IgD-negative memory B cell (primary cell): ENCODE data around the gene PVALEF. TPM values are rescaled to one million over a fixed set of nuclear protein-coding genes. Genes with fewer than 3 reads are reported as not detected.

Experiments used
- H3K27ac Mint-ChIP-seq, 3 donors: one replicate each; pipeline ENCODE4 v1.8.0; 2020 to 2022; ENCODE audit warnings: mild to moderate bottlenecking in 3 of 3, mixed read lengths in 3 of 3, moderate library complexity in 1 of 3
- H3K27me3 Mint-ChIP-seq: one replicate; pipeline ENCODE4 v1.8.0; 2021; ENCODE audit warnings: mixed read lengths
- H3K36me3 Mint-ChIP-seq: one replicate; pipeline ENCODE4 v1.8.0; 2020; ENCODE audit warnings: mild to moderate bottlenecking, mixed read lengths
- H3K4me1 Mint-ChIP-seq, 3 donors: one replicate each; pipeline ENCODE4 v1.8.0; 2020 to 2022; ENCODE audit warnings: mixed read lengths in 3 of 3, mild to moderate bottlenecking in 1 of 3
- H3K4me3 Mint-ChIP-seq, 4 donors: one replicate each; pipeline ENCODE4 v1.8.0; 2020 to 2022; ENCODE audit warnings: mild to moderate bottlenecking in 4 of 4, mixed read lengths in 4 of 4, moderate library complexity in 3 of 4
- H3K9me3 Mint-ChIP-seq, 3 donors: one replicate each; pipeline ENCODE4 v1.8.0; 2020 to 2021; ENCODE audit warnings: mixed read lengths in 3 of 3, mild to moderate bottlenecking in 1 of 3
- polyA plus RNA-seq: library from polyadenylated mRNA; unstranded; fragments of 300-500 nt; fragmentation: Illumina TruSeq; gene quantifications from one replicate; pipeline ENCODE4 v1.2.3, GENCODE V29; 2021

Gene PVALEF
- polyA plus RNA-seq, 1 donor from 2014 or later = not detected

GRCh38 chr17:81208651-81209050 lies 43.3 kb downstream of the PVALEF start:
- Mint-ChIP-seq H3K9me3 (no peaks in the 10 kb centered on the region), H3K27ac (peak overlapping the region in 1 of 3 donors; percentile 67), H3K4me3 (no peak overlapping the region), H3K36me3 (peaks cover 2% of the 10 kb centered on the region), H3K4me1 (peaks cover 0 to 8% (median 5%) of the 10 kb centered on the region in 3 donors), H3K27me3 (no peaks in the 10 kb centered on the region)

- Mint-ChIP-seq H3K27ac (peak overlapping the region in 1 of 3 donors; percentile 67), H3K9me3 (no peaks in the 10 kb centered on the region), H3K27me3 (no peaks in the 10 kb centered on the region), H3K4me3 (no peak overlapping the region), H3K4me1 (peaks cover 0 to 8% (median 5%) of the 10 kb centered on the region in 3 donors), H3K36me3 (peaks cover 2% of the 10 kb centered on the region)
Observed at GRCh38 chr17:81209141-81209540, 43.8 kb downstream of the PVALEF start.

DNA sequence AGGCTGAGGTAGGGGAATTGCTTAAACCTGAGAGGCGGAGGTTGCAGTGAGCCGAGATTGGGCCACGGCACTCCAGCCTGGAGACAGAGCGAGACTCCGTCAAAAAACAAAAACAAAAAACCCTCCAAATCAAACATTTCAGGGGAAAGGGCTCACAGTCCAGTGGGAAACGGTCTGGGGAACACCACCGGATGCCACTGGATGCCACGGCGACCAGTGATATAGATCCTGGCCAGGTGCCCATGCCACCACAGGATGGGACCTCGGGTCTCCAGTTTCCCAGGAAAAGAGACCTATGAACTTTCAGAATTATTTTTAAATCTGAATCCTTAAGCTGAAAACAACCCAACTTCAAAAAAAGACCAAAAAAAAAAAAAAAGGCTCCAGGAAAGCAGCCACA lies 45.2 kb downstream of the PVALEF start:
- Mint-ChIP-seq H3K27me3 (no peaks in the 10 kb centered on the region), H3K27ac (no peak overlapping the region), H3K9me3 (no peaks in the 10 kb centered on the region), H3K36me3 (peaks cover 2% of the 10 kb centered on the region), H3K4me3 (no peak overlapping the region), H3K4me1 (peaks cover 0 to 6% (median 5%) of the 10 kb centered on the region in 3 donors)

GRCh38 chr17:81210868-81211267 lies 45.6 kb downstream of the PVALEF start:
- H3K27ac Mint-ChIP-seq = peak overlapping the region in 1 of 3 donors; percentile 74
- peaks cover 0 to 6% (median 5%) of the 10 kb centered on the region in 3 donors for H3K4me1 Mint-ChIP-seq
- H3K36me3 Mint-ChIP-seq = peaks cover 2% of the 10 kb centered on the region
- no peaks in the 10 kb centered on the region for H3K27me3 Mint-ChIP-seq
- H3K4me3 Mint-ChIP-seq = peak overlapping the region in 1 of 4 donors; percentile 37
- H3K9me3 Mint-ChIP-seq = no peaks in the 10 kb centered on the region

DNA sequence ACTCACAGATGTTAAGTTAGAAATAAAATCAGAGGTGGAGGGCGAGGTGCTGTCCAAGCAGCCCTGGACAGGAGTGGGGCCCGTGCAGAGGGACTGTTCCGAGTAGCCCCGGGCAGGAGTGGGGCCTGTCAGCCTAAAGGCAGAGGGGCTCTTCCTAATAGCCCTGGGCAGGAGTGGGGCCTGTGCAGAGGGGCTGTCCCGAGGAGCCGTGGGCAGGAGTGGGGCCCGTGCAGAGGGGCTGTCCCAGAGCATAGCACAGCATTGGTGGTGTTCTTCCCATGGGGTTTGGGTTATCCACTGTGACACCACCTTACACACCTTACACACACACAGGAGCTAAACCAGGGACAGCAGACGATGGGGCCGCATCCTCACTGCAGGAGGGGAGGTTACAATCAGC lies 47.1 kb downstream of the PVALEF start:
- no peak overlapping the region for H3K4me3 Mint-ChIP-seq
- no peaks in the 10 kb centered on the region for H3K27me3 Mint-ChIP-seq
- peaks cover 2% of the 10 kb centered on the region for H3K36me3 Mint-ChIP-seq
- peaks cover 0 to 6% (median 5%) of the 10 kb centered on the region in 3 donors for H3K4me1 Mint-ChIP-seq
- H3K9me3 Mint-ChIP-seq = no peaks in the 10 kb centered on the region
- H3K27ac Mint-ChIP-seq = no peak overlapping the region

DNA sequence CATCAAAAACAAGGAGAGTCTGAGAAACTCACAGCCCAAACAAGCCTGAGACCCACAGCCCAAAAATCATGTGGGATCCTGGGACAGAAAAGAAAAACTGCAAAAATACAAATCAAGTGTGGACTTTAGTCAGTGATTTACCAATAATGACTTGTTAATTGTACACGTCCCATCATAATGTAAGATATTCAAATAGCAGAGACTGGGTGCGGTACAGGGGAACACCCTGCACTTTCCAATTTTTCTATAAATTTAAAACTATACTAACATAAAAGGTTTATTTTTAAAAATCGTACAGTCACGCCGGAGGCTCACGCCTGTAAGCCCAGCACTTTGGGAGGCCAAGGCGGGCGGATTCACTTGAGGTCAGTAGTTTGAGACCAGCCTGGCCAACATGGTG lies 48.7 kb downstream of the PVALEF start:
- Mint-ChIP-seq H3K4me1 (peaks cover 0 to 6% (median 2%) of the 10 kb centered on the region in 3 donors), H3K27ac (no peak overlapping the region), H3K36me3 (peaks cover 2% of the 10 kb centered on the region), H3K9me3 (no peaks in the 10 kb centered on the region), H3K4me3 (no peak overlapping the region), H3K27me3 (no peaks in the 10 kb centered on the region)

DNA sequence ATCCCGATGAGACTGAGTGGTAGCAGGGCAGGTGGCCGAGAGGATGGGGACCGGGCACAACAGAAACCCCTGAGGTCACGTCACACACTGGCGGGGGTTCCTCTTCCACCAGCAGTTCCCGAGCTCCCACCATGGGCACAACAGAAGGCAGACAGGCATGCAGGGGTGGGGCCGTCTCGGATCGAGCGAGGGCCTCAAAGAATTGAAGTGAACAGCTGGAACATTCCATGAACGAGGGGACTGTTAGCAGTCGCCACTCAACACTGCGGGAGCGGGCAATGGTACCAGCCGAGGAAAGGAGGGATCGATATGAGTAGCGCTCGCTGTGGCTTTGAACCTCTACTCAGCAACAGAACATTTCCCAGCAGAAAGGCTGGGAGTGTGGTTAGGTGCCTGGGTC lies 52.2 kb downstream of the PVALEF start:
- H3K27me3 Mint-ChIP-seq = no peaks in the 10 kb centered on the region
- no peak overlapping the region for H3K27ac Mint-ChIP-seq
- H3K4me1 Mint-ChIP-seq = peaks cover 0 to 7% (median 4%) of the 10 kb centered on the region in 3 donors
- H3K4me3 Mint-ChIP-seq = peak overlapping the region in 1 of 4 donors; percentile 29
- H3K9me3 Mint-ChIP-seq = no peaks in the 10 kb centered on the region
- H3K36me3 Mint-ChIP-seq = peaks cover 2% of the 10 kb centered on the region

- Mint-ChIP-seq H3K4me1 (peaks cover under 1 to 6% (median 3%) of the 10 kb centered on the region in 3 donors), H3K4me3 (no peak overlapping the region), H3K36me3 (no peaks in the 10 kb centered on the region), H3K9me3 (no peaks in the 10 kb centered on the region), H3K27me3 (no peaks in the 10 kb centered on the region), H3K27ac (no peak overlapping the region)
Observed at GRCh38 chr17:81218459-81218858, 53.2 kb downstream of the PVALEF start.

DNA sequence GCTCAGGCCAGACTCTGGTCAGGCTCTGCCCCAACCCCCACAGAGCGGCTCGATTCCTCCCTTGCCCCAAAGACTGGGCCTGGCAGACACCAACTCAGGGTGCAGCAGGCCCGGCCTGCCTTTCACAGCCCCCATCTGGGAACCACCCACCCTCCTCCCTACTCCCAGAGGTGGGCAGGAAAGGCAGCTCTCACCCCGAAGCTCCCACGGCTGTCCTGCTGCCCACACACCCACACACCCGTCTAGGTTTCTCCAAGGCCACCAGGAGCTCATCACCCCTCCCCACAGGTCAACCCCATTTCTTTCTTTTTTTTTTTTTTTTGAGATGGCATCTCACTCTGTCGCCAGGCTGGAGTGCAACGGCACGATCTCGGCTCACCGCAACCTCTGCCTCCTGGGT lies 53.7 kb downstream of the PVALEF start:
- no peaks in the 10 kb centered on the region for H3K9me3 Mint-ChIP-seq
- H3K4me1 Mint-ChIP-seq = peaks cover 5 to 11% (median 5%) of the 10 kb centered on the region in 3 donors
- peak overlapping the region in 1 of 3 donors; percentile 46 for H3K27ac Mint-ChIP-seq
- H3K27me3 Mint-ChIP-seq = no peaks in the 10 kb centered on the region
- no peak overlapping the region for H3K4me3 Mint-ChIP-seq
- H3K36me3 Mint-ChIP-seq = no peaks in the 10 kb centered on the region

DNA sequence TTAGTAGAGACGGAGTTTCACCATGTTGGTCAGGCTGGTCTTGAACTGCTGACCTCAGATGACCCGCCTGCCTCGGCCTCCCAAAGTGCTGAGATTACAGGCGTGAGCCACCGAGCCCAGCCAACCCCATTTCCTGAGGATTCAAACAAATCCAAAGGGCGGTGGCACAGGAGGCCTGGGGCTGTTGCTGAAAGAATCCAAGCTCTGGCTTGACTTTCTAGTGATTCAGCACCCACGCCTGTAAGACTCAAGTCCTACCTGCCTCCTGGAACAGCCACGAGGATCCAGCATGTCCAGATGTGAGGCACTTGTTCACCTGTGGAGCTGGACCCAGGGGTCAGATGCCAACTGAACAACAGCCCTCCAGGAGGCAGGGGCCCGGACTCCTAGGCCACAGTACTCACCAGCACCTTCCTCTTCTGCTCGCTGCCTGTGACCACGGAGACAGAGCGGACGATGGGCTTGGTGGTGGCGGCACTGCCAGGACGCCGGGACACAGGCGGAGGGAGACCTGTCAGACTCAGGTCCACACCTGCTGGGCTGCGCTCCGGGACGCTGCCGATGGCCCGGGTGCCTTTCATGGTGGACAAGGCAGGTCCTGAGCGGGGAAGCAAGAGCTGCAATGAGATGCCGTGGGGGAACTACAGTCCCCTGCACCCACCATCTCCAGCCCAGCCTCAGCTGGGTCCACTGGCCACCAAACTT lies 54.3 kb downstream of the PVALEF start:
- H3K27ac Mint-ChIP-seq = peak overlapping the region in 1 of 3 donors; percentile 46
- H3K27me3 Mint-ChIP-seq = no peaks in the 10 kb centered on the region
- H3K9me3 Mint-ChIP-seq = no peaks in the 10 kb centered on the region
- no peaks in the 10 kb centered on the region for H3K36me3 Mint-ChIP-seq
- peaks cover 6 to 12% (median 7%) of the 10 kb centered on the region in 3 donors for H3K4me1 Mint-ChIP-seq
- no peak overlapping the region for H3K4me3 Mint-ChIP-seq

GRCh38 chr17:81221371-81221841 lies 56.1 kb downstream of the PVALEF start:
- Mint-ChIP-seq H3K36me3 (no peaks in the 10 kb centered on the region), H3K9me3 (no peaks in the 10 kb centered on the region), H3K4me3 (peak overlapping the region; percentile 70 to 85 (median 75)), H3K4me1 (peaks cover 7 to 12% (median 10%) of the 10 kb centered on the region in 3 donors), H3K27me3 (no peaks in the 10 kb centered on the region), H3K27ac (no peak overlapping the region)

- Mint-ChIP-seq H3K27ac (no peak overlapping the region), H3K9me3 (no peaks in the 10 kb centered on the region), H3K4me1 (peaks cover 7 to 12% (median 10%) of the 10 kb centered on the region in 3 donors), H3K4me3 (peak overlapping the region; percentile 74 to 85 (median 78)), H3K27me3 (no peaks in the 10 kb centered on the region), H3K36me3 (no peaks in the 10 kb centered on the region)
Observed at GRCh38 chr17:81221842-81222619, 56.7 kb downstream of the PVALEF start.

DNA sequence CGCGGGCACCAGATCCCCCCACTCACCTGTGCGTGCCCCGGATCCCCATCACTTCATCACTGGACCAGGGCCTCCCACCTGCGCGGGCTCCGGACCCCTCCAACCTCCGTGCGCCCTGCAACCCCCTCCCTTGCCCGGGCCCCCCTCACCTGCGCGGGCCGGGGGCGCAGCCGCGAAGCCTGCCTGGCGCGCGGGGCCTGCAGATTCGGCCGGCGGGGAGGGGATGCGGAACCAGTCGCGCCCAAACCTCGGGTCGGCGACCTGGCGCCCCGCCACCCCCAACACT lies 57.3 kb downstream of the PVALEF start:
- peak overlapping the region in 2 of 3 donors; percentile 39 to 94 for H3K27ac Mint-ChIP-seq
- H3K4me3 Mint-ChIP-seq = peak overlapping the region; percentile 76 to 96 (median 90)
- H3K9me3 Mint-ChIP-seq = no peaks in the 10 kb centered on the region
- peaks cover 9 to 13% (median 11%) of the 10 kb centered on the region in 3 donors for H3K4me1 Mint-ChIP-seq
- no peaks in the 10 kb centered on the region for H3K27me3 Mint-ChIP-seq
- no peaks in the 10 kb centered on the region for H3K36me3 Mint-ChIP-seq

- Mint-ChIP-seq H3K27me3 (no peaks in the 10 kb centered on the region), H3K4me3 (peak within 1 kb of the TSS; percentile 77 to 96 (median 92)), H3K4me1 (peaks cover 12 to 19% (median 17%) of the 10 kb centered on the region in 3 donors), H3K9me3 (no peaks in the 10 kb centered on the region), H3K36me3 (no peaks in the 10 kb centered on the region), H3K27ac (peak within 1 kb of the TSS; percentile 76 to 94 (median 86))
Observed at GRCh38 chr17:81222906-81223761, 57.8 kb downstream of the PVALEF start, which contains the start of gene CEP131. CEP131 (minus strand) TSS chr17:81222965; CDS start chr17:81220056, 2,909 bp downstream.
